Ishikawa (cell line): ENCODE measurements around the gene SEMA6B.

Source experiments
- CEBPB ChIP-seq: IDR thresholded peaks from 2 replicates; pipeline ENCODE4 v1.6.1; 2012
- CREB1 ChIP-seq: IDR thresholded peaks from 2 replicates; pipeline ENCODE4 v1.6.1; 2012; ENCODE audit warnings: low read depth
- EGR1 ChIP-seq: IDR thresholded peaks from 2 replicates; pipeline ENCODE4 v1.6.1; 2012
- EP300 ChIP-seq: IDR thresholded peaks from 2 replicates; pipeline ENCODE4 v1.6.1; 2012; ENCODE audit warnings: borderline replicate concordance
- FOXM1 ChIP-seq: IDR thresholded peaks from 2 replicates; pipeline ENCODE4 v1.6.1; 2012; ENCODE audit warnings: low read depth, borderline replicate concordance
- NFIC ChIP-seq: IDR thresholded peaks from 2 replicates; pipeline ENCODE4 v1.6.1; 2012
- RAD21 ChIP-seq: IDR thresholded peaks from 2 replicates; pipeline ENCODE4 v1.6.1; 2012; ENCODE audit warnings: low read depth
- TAF1 ChIP-seq: IDR thresholded peaks from 2 replicates; pipeline ENCODE4 v1.6.1; 2012; ENCODE audit warnings: low read depth, mild to moderate bottlenecking
- TCF12 ChIP-seq: IDR thresholded peaks from 2 replicates; pipeline ENCODE4 v1.6.1; 2012; ENCODE audit warnings: low read depth
- TEAD4 ChIP-seq: IDR thresholded peaks from 2 replicates; pipeline ENCODE4 v1.6.1; 2012
- YY1 ChIP-seq: IDR thresholded peaks from 2 replicates; pipeline ENCODE4 v1.6.1; 2012; ENCODE audit warnings: low read depth
- ZBTB7A ChIP-seq: IDR thresholded peaks from 2 replicates; pipeline ENCODE4 v1.6.1; 2012; ENCODE audit warnings: low read depth
- TF ChIP-seq, protein P1 (sequence below): IDR thresholded peaks from 2 replicates; pipeline ENCODE4 v1.6.1; 2012
- TF ChIP-seq, protein P2 (sequence below): IDR thresholded peaks from 2 replicates; pipeline ENCODE4 v1.6.1; 2012; ENCODE audit warnings: low read depth, mild to moderate bottlenecking
- TF ChIP-seq, protein P3 (sequence below): IDR thresholded peaks from 2 replicates; pipeline ENCODE4 v1.6.1; 2012

The SEMA6B gene

DNA sequence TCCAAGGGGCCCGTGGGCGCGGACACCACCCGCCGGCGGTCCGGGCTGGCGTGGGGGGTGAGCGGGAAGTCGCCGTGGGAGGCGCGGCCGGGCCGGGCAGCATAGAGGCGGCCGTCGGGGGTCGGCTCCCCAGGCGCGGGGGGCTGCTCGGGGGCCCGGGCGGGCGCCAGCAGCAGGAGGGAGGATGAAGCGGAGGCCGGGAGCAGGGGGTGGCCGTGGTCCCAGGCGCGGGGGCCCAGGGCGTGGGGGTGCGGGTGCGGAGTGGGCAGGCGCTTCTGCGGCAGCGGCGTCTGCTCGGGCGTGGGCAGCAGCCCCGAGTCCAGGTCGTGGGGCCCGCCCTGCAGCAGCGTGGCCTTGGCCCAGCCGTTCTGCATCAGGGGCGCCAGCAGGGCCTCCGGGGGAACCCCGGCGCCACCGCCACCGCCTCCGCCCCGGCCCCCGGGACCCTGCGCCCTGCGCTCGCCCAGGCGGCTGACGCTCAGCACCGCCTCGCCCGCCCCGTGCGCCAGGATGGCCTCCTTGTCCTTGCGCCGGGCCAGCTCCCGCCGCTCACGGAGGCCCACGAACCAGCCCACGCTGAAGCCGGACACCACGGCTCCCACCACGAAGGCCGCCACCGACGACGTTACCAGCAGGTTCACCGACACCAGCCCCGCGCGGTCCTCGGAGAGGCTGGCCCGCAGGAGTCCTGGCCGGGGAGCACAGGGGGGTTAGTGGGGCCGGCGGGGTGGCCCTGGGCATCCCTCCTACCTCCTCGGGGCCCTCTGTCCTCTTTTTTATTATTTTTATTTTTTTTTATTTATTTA lies 15.4 kb downstream of the SEMA6B start:
- TF ChIP-seq YY1 (no peak), RAD21 (no peak), ZBTB7A (no peak), NFIC (no peak), CEBPB (no peak), TEAD4 (no peak), TCF12 (no peak), EGR1 (no peak), CREB1 (no peak), TAF1 (no peak), EP300 (no peak)
- TF ChIP-seq, protein P1, sequence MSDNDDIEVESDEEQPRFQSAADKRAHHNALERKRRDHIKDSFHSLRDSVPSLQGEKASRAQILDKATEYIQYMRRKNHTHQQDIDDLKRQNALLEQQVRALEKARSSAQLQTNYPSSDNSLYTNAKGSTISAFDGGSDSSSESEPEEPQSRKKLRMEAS: no peak
- TF ChIP-seq, protein P2, sequence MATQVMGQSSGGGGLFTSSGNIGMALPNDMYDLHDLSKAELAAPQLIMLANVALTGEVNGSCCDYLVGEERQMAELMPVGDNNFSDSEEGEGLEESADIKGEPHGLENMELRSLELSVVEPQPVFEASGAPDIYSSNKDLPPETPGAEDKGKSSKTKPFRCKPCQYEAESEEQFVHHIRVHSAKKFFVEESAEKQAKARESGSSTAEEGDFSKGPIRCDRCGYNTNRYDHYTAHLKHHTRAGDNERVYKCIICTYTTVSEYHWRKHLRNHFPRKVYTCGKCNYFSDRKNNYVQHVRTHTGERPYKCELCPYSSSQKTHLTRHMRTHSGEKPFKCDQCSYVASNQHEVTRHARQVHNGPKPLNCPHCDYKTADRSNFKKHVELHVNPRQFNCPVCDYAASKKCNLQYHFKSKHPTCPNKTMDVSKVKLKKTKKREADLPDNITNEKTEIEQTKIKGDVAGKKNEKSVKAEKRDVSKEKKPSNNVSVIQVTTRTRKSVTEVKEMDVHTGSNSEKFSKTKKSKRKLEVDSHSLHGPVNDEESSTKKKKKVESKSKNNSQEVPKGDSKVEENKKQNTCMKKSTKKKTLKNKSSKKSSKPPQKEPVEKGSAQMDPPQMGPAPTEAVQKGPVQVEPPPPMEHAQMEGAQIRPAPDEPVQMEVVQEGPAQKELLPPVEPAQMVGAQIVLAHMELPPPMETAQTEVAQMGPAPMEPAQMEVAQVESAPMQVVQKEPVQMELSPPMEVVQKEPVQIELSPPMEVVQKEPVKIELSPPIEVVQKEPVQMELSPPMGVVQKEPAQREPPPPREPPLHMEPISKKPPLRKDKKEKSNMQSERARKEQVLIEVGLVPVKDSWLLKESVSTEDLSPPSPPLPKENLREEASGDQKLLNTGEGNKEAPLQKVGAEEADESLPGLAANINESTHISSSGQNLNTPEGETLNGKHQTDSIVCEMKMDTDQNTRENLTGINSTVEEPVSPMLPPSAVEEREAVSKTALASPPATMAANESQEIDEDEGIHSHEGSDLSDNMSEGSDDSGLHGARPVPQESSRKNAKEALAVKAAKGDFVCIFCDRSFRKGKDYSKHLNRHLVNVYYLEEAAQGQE: no peak

DNA sequence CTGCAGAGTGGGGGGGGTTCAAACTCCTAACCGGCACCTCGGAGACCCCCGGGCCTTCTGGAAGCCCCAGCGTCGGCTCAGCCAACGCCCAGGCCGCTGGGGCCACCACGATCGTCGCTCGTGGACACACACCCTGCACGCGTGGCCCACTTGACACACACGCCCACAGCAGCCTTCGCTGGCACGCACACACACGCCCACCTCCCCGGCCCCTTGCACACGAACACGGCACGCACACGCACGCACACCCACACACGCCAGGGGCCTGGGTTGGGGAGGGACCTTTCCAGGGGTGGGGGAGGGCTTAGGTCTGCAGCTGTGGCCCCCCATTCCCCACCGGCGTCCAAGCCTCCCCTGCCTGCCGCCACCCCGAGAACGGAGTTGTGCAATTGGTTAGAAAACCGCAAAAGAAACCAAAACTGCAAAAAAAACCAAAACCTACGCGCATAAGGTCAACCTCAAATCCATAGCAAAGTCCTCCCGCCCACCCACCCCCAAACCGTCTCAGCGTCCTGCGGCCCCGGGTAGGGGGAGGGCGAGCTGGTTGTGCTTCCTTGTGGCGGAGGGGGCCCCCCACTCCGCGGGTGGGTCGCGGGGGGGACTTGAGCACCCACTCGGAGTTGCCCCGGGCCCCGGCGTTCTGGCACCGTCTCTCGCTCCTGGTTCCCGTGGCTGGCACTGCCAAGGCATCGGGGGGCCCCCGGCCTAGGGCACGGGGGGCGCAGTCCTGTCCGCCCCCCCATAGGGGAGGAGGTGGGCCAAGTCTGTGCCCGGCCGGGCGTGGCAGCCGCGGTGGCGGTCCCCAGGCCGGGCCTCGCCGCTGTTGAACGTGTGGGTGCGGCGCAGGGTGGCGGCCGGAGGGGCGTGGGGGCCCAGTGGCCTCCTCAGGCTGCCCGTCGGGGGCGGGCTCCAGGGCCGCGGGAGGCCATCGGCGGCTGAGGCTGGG lies 16.3 kb downstream of the SEMA6B start:
- TF ChIP-seq EP300 (no peak), TEAD4 (no peak), ZBTB7A (no peak), RAD21 (no peak), CEBPB (no peak), NFIC (no peak)

DNA sequence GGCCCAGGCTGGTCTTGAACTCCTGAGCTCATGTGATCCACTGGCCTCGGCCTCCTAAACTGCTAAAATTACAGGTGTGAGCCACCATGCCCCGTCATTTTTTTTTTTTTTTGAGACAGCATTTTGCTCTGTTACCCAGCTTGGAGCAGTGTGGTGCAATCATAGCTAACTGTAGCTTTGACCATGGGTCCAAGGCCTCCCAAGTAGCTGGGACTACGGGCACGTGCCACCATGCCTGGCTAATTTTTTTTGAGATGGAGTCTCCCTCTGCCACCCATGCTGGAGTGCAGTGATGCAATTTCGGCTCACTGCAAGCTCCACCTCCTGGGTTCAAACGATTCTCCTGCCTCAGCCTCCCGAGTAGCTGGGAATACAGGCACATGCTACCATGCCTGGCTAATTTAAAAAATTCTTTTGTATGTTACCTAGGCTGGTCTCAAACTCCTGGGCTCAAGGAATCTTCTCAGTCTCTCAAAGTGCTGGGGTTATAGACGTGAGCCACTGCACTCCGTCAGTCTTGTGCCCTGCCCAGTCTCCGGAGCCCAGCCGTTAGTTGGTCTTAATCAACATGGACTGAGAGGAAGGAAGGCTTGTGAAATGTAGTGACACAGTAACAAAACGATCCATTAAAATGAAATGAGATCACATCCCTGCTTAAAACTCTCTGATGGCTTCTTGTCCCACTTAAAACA lies 18.2 kb downstream of the SEMA6B start:
- no peak for TF ChIP-seq TEAD4
- no peak for TF ChIP-seq EGR1
- TF ChIP-seq, protein P3, sequence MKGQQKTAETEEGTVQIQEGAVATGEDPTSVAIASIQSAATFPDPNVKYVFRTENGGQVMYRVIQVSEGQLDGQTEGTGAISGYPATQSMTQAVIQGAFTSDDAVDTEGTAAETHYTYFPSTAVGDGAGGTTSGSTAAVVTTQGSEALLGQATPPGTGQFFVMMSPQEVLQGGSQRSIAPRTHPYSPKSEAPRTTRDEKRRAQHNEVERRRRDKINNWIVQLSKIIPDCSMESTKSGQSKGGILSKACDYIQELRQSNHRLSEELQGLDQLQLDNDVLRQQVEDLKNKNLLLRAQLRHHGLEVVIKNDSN: no peak
- no peak for TF ChIP-seq EP300
- no peak for TF ChIP-seq NFIC
- TF ChIP-seq TAF1: no peak
- TF ChIP-seq, protein P1: no peak
- TF ChIP-seq TCF12: no peak
- TF ChIP-seq, protein P2: no peak
- TF ChIP-seq RAD21: no peak
- no peak for TF ChIP-seq CREB1
- TF ChIP-seq YY1: no peak
- TF ChIP-seq ZBTB7A: no peak
- no peak for TF ChIP-seq CEBPB
- no peak for TF ChIP-seq FOXM1

DNA sequence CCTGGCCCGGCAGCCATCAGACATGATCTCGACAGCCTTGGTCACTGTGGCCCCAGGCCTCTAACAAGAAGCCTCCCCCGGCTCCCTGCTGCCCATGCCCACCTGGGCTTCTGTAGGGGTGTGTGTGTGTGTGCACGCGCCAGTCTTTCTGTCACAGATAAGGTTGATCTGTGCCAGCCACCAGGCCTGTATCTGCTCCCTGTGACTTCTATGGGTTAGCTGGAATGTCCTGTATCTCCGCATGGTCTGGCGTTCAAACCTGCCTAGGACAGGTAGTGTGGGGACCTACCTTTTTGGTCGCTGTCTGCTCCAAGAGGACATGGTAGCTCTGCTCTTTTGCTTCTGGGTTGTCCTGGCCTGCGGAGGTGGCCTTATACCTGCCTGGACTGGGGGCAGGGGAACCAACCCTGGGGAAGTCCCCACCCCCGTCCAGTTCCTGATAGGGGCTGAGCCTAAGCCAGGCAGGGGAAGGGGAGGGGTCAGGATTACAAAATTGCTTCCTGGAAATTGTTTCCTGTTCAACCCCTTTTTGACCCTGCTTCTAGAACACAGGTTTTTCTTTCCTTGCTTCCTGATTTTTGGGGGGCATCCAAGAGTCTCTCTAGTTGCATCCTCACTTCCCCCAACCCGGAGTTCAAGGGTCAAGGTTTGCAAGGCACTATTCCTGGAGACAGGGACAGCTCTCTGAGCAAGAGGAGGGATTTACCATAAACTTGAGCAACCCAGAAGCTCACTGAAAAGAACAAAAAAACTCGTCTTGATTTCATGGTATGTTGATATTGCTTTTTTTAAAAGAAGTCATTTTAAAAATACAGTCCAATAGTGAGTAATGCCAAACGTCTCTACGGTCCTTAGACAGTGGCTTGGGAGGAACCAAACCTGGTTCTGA lies 19.5 kb downstream of the SEMA6B start, which contains the start of gene LRG1:
Gene LRG1 (minus strand): TSS at position 344 of the 889 bp plus-strand sequence. CDS start 23 bp downstream, at position 321.
- TF ChIP-seq NFIC (no peak), EGR1 (no peak), FOXM1 (no peak), RAD21 (no peak), TCF12 (no peak), TEAD4 (no peak), ZBTB7A (no peak), CREB1 (no peak), CEBPB (no peak)
- TF ChIP-seq, protein P1: no peak
- TF ChIP-seq, protein P2: no peak
